Brain microvascular endothelial cell (primary cell): ENCODE results near the gene ASCC1.

Experiments used
- DNase-seq: peaks from one replicate; pipeline ENCODE4 v3.0.0-alpha.2; 2020
- H3K27ac ChIP-seq: fragments of 250-450 bp; sonication (Bioruptor Pico); 2 replicates; pipeline ENCODE4 v1.5.1; 2020; ENCODE audit warnings: mild to moderate bottlenecking, moderate library complexity
- H3K27me3 ChIP-seq: fragments of 250-450 bp; sonication (Bioruptor Pico); replicated peaks from 2 replicates; pipeline ENCODE4 v1.5.1; 2020; ENCODE audit warnings: mild to moderate bottlenecking
- H3K36me3 ChIP-seq: fragments of 250-450 bp; sonication (Bioruptor Pico); replicated peaks from 2 replicates; pipeline ENCODE4 v1.5.1; 2020; ENCODE audit warnings: mild to moderate bottlenecking
- H3K4me3 ChIP-seq: 2 replicates; pipeline ENCODE4 v1.5.1; 2011; ENCODE audit warnings: low read depth, mild to moderate bottlenecking, control low read depth, low read length, moderate library complexity
- in situ Hi-C: cut with HindIII; loops from 2 replicates; pipeline ENCODE4 v1.10.0; 2017; ENCODE audit warnings: low sequenced_read_pairs, low pct_ligation_motif_present
- TF ChIP-seq, protein P1 (sequence below): IDR thresholded peaks from 2 replicates; pipeline ENCODE4 v1.5.1; 2011; ENCODE audit warnings: low read depth, mild to moderate bottlenecking, moderate library complexity, low read length, control low read depth, inconsistent platforms; ENCODE audit errors: missing control alignments

ASCC1 gene

DNA sequence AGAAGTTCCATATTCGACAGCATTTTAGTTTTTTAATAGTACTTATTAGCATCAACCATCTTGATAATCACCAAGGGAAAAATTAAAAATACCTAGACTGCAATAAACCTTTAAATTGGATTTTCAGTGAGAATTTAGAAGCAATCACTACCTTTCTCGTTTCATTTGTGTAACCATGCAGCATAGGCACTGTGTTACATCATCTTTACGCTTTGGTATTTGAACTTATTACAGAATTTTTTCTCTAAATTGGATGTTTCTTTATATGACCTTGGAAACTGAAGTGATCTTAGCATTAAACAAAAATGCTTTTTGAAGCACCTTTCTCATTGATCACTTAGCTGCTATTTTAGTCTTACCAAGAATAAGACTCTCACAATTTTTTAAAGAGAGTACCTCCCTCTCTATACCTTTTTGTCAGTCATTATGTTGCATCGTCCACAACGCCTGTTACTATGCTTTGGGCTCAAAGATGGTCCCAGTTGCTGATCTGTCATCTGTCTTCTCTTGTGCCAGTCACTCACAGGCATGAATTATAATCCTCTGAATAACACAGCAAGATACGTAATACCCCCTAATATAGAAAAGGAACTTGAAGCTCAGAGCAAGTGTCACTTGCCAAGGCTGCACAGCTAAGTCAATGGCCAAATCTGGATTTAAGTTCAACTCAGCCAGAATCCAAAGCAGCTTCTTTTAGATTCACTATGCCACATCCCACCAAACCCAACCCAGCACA lies 19.6 kb upstream of the ASCC1 start:
- DNase-seq, result no peak
- no peaks in the 10 kb centered on the region for H3K27me3 ChIP-seq
- in situ Hi-C loops, result no loop called here
- no peak overlapping the region for H3K4me3 ChIP-seq
- peaks cover 8% of the 10 kb centered on the region for H3K36me3 ChIP-seq
- TF ChIP-seq, protein P1, sequence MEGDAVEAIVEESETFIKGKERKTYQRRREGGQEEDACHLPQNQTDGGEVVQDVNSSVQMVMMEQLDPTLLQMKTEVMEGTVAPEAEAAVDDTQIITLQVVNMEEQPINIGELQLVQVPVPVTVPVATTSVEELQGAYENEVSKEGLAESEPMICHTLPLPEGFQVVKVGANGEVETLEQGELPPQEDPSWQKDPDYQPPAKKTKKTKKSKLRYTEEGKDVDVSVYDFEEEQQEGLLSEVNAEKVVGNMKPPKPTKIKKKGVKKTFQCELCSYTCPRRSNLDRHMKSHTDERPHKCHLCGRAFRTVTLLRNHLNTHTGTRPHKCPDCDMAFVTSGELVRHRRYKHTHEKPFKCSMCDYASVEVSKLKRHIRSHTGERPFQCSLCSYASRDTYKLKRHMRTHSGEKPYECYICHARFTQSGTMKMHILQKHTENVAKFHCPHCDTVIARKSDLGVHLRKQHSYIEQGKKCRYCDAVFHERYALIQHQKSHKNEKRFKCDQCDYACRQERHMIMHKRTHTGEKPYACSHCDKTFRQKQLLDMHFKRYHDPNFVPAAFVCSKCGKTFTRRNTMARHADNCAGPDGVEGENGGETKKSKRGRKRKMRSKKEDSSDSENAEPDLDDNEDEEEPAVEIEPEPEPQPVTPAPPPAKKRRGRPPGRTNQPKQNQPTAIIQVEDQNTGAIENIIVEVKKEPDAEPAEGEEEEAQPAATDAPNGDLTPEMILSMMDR, result no peak
- no peak overlapping the region for H3K27ac ChIP-seq

DNA sequence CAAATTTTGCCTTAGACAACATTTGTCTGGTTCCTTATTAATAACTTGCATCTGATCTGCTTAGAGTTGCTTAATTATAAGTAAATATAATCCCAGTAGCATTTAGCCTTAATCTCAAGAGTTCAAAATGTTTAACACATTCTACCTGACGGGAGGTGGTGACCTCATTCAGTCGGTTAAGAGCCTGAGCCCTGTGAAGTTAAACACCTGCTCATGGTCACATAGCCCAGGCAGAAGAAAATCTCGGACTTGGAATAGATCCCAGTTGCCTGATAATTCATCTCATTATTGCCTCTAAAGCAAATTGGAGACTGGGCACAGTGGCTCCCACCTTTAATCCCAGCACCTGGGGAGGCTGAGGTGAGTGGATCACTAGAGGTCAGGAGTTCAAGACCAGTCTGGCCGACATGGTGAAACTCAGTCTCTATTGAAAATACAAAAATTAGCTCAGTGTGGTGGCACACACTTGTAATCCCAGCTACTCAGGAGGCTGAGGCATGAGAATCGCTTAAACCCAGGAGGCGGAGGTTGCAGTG lies 18.6 kb upstream of the ASCC1 start:
- peaks cover 8% of the 10 kb centered on the region for H3K36me3 ChIP-seq

GRCh38 chr10:72233621-72234020 lies 17.5 kb upstream of the ASCC1 start:
- in situ Hi-C loops, result no loop called here
- H3K36me3 ChIP-seq, result peaks cover 8% of the 10 kb centered on the region
- H3K4me3 ChIP-seq, result no peak overlapping the region
- H3K27ac ChIP-seq, result no peak overlapping the region
- DNase-seq, result no peak
- no peaks in the 10 kb centered on the region for H3K27me3 ChIP-seq
- TF ChIP-seq, protein P1, result no peak

More for the DNA sequence above, 18.6 kb upstream of the ASCC1 start:
- TF ChIP-seq, protein P1, result no peak
- H3K27me3 ChIP-seq, result no peaks in the 10 kb centered on the region
- DNase-seq, result no peak
- in situ Hi-C loops, result no loop called here
- no peak overlapping the region for H3K4me3 ChIP-seq
- H3K27ac ChIP-seq, result no peak overlapping the region

- Histone ChIP-seq H3K27ac (no peak overlapping the region), H3K4me3 (no peak overlapping the region), H3K27me3 (no peaks in the 10 kb centered on the region), H3K36me3 (peaks cover 12% of the 10 kb centered on the region)
- DNase-seq, result no peak
- in situ Hi-C loops, result no loop called here
- TF ChIP-seq, protein P1, result no peak
Measured at GRCh38 chr10:72229261-72230251, 13.5 kb upstream of the ASCC1 start.

- DNase-seq, result no peak
- H3K4me3 ChIP-seq, result no peak overlapping the region
- in situ Hi-C loops, result no loop called here
- no peak overlapping the region for H3K27ac ChIP-seq
- TF ChIP-seq, protein P1, result no peak
- H3K36me3 ChIP-seq, result peaks cover 9% of the 10 kb centered on the region
- H3K27me3 ChIP-seq, result no peaks in the 10 kb centered on the region
Measured at GRCh38 chr10:72228318-72228751, 12.3 kb upstream of the ASCC1 start.
